Glutamatergic neuron (in vitro differentiated cells): ENCODE data around the gene GJB6. TPM values are rescaled to one million over a fixed set of nuclear protein-coding genes. Genes with fewer than 3 reads are reported as not detected.
A peak's percentile ranks its signal among the peaks of the same experiment; 100 is the strongest.

Source experiments
- DNase-seq: peaks from one replicate; pipeline ENCODE4 v3.0.0; 2022
- H3K27ac Mint-ChIP-seq: one replicate; pipeline ENCODE4 v1.8.0; 2020; ENCODE audit warnings: mild to moderate bottlenecking, mixed read lengths, inconsistent platforms; ENCODE audit not compliant: unreplicated experiment
- H3K27me3 Mint-ChIP-seq: one replicate; pipeline ENCODE4 v1.8.0; 2020; ENCODE audit warnings: mild to moderate bottlenecking, moderate library complexity, mixed read lengths, inconsistent platforms; ENCODE audit not compliant: unreplicated experiment
- H3K36me3 Mint-ChIP-seq: one replicate; pipeline ENCODE4 v1.8.0; 2020; ENCODE audit warnings: mild to moderate bottlenecking, mixed read lengths, inconsistent platforms; ENCODE audit not compliant: unreplicated experiment
- H3K4me1 Mint-ChIP-seq: one replicate; pipeline ENCODE4 v1.8.0; 2020; ENCODE audit warnings: mild to moderate bottlenecking, low read depth, mixed read lengths, inconsistent platforms; ENCODE audit not compliant: unreplicated experiment
- H3K4me3 Mint-ChIP-seq: one replicate; pipeline ENCODE4 v1.8.0; 2020; ENCODE audit warnings: mild to moderate bottlenecking, mixed read lengths, inconsistent platforms; ENCODE audit not compliant: unreplicated experiment
- H3K9me3 Mint-ChIP-seq: one replicate; pipeline ENCODE4 v1.8.0; 2020; ENCODE audit warnings: mild to moderate bottlenecking, moderate library complexity, mixed read lengths, inconsistent platforms; ENCODE audit not compliant: unreplicated experiment
- CTCF ChIP-seq: fragments of 200-600 bp; sonication (generic); IDR thresholded peaks from one replicate; pipeline ENCODE4 v1.5.0; 2021; ENCODE audit not compliant: partially characterized antibody, unreplicated experiment
- total RNA-seq: library from RNA; stranded (reverse); fragmentation: NEBNext Ultra II Directional; extraction: Animal tissue kit (Norgen Biotek cat#: 25700); gene quantifications from one replicate; pipeline ENCODE4 v1.2.1, GENCODE V29; 2021; ENCODE audit not compliant: unreplicated experiment

GJB6 gene
- total RNA-seq, 1 donor from 2014 or later = not detected

- Mint-ChIP-seq H3K9me3 (no peaks in the 10 kb centered on the region), H3K27me3 (peaks cover 13% of the 10 kb centered on the region), H3K27ac (no peak overlapping the region), H3K36me3 (peaks cover 4% of the 10 kb centered on the region), H3K4me1 (peaks cover 2% of the 10 kb centered on the region), H3K4me3 (no peak overlapping the region)
- no peak for DNase-seq
- TF ChIP-seq CTCF = peak; percentile 82
Measured at GRCh38 chr13:20197361-20197834, 34.7 kb downstream of the GJB6 start.

- Mint-ChIP-seq H3K4me3 (no peak overlapping the region), H3K9me3 (no peaks in the 10 kb centered on the region), H3K4me1 (peaks cover 2% of the 10 kb centered on the region), H3K36me3 (peaks cover 5% of the 10 kb centered on the region), H3K27ac (no peak overlapping the region), H3K27me3 (peaks cover 18% of the 10 kb centered on the region)
- DNase-seq = no peak
- no peak for TF ChIP-seq CTCF
Measured at GRCh38 chr13:20195801-20196200, 36.3 kb downstream of the GJB6 start.

DNA sequence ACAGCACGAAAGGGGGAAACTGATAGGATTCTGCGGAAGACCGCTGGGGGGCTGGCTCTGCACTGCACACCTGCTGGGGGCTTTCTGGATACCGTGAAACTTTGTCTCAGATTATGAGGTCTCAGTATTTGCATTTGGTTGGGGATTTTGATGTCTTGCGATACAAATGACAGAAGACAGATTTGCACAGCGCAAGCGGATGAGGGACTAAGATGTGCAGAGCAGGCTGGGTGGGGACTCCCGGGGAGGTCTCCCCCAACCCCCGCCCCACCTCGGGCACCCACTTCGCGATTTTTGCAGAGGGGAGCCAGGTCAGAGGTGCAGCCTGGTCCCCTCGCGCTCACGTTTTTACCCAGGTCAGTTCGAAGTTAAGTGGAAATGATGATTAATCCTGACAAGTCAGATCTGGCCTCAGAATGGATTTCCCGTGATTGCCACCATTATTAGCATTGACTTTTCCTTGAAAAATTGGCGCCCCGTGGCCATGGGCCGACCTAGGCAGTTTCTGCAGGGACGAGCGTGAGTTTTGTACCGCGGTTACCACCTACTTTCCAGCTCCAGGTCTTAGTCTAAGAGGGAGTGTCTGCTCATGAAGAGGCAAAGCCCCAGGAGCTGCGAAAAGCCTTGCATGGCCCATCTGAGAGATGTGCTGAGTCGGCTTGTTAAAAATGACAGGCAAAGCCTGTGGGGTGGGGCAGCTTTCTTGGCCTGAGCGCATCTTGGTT lies 38.0 kb downstream of the GJB6 start:
- Mint-ChIP-seq H3K36me3 (peaks cover 6% of the 10 kb centered on the region), H3K27ac (no peak overlapping the region), H3K4me1 (peaks cover 2% of the 10 kb centered on the region), H3K4me3 (peak overlapping the region; percentile 75), H3K27me3 (peaks cover 18% of the 10 kb centered on the region), H3K9me3 (no peaks in the 10 kb centered on the region)
- no peak for TF ChIP-seq CTCF
- no peak for DNase-seq

GRCh38 chr13:20193162-20193906 lies 38.8 kb downstream of the GJB6 start:
- no peak for TF ChIP-seq CTCF
- Mint-ChIP-seq H3K27me3 (peaks cover 18% of the 10 kb centered on the region), H3K4me1 (peaks cover 2% of the 10 kb centered on the region), H3K9me3 (no peaks in the 10 kb centered on the region), H3K36me3 (peaks cover 6% of the 10 kb centered on the region), H3K27ac (no peak overlapping the region), H3K4me3 (peak overlapping the region; percentile 75)
- no peak for DNase-seq

DNA sequence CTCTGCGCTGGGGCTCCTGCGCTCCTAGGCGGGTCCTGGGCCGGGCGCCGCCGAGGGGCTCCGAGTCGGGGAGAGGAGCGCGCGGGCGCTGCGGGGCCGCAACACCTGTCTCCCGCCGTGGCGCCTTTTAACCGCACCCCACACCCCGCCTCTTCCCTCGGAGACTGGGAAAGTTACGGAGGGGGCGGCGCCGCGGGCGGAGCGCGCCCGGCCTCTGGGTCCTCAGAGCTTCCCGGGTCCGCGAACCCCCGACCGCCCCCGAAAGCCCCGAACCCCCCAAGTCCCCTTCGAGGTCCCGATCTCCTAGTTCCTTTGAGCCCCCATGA lies 39.3 kb downstream of the GJB6 start, which contains the start of gene GJB2:
Gene GJB2, minus strand, starts transcription at position 103 of the 326 bp plus-strand sequence. CDS start 3,357 bp downstream, outside the sequence.
- Mint-ChIP-seq H3K27ac (no peak within 1 kb of the TSS), H3K9me3 (no peaks in the 10 kb centered on the region), H3K4me3 (peak within 1 kb of the TSS; percentile 75), H3K27me3 (peaks cover 18% of the 10 kb centered on the region), H3K36me3 (peaks cover 6% of the 10 kb centered on the region), H3K4me1 (peaks cover 2% of the 10 kb centered on the region)
- no peak for DNase-seq
- TF ChIP-seq CTCF = no peak
